Smooth muscle cell (in vitro differentiated cells): Measurements from ENCODE around the gene GRIN2A. TPM values are rescaled to one million over a fixed set of nuclear protein-coding genes. Genes with fewer than 3 reads are reported as not detected.

Experiments used
- DNase-seq: peaks from one replicate; lab custom pipeline; 2025; ENCODE audit not compliant: unreplicated experiment; lab: John Stamatoyannopoulos, UW
- H2AFZ ChIP-seq: fragments of 200-600 bp; sonication (generic); 2 replicates; pipeline ENCODE4 v1.6.0; 2016; ENCODE audit warnings: antibody characterized with exemption, low read depth, mild to moderate bottlenecking
- H3F3A ChIP-seq: fragments of 200-600 bp; sonication (generic); 2 replicates; pipeline ENCODE4 v1.6.0; 2017; ENCODE audit warnings: antibody characterized with exemption, low read depth
- H3K27ac ChIP-seq: fragments of 200-600 bp; sonication (generic); 2 replicates; pipeline ENCODE4 v1.5.1; 2016; ENCODE audit warnings: low read depth, mild to moderate bottlenecking
- H3K27me3 ChIP-seq: fragments of 200-600 bp; sonication (generic); 2 replicates; pipeline ENCODE4 v1.6.1; 2016; ENCODE audit warnings: low read depth, mild to moderate bottlenecking
- H3K36me3 ChIP-seq: fragments of 200-600 bp; sonication (generic); 2 replicates; pipeline ENCODE4 v1.5.1; 2016; ENCODE audit warnings: low read depth
- H3K4me1 ChIP-seq: fragments of 200-600 bp; sonication (generic); 2 replicates; pipeline ENCODE4 v1.5.1; 2016; ENCODE audit warnings: low read depth
- H3K4me2 ChIP-seq: fragments of 200-600 bp; sonication (generic); 2 replicates; pipeline ENCODE4 v1.6.0; 2016; ENCODE audit warnings: mild to moderate bottlenecking
- H3K4me3 ChIP-seq: fragments of 200-600 bp; sonication (generic); 2 replicates; pipeline ENCODE4 v1.5.1; 2016; ENCODE audit warnings: mild to moderate bottlenecking
- H3K79me2 ChIP-seq: fragments of 200-600 bp; sonication (generic); 2 replicates; pipeline ENCODE4 v1.6.0; 2016; ENCODE audit warnings: low read depth, mild to moderate bottlenecking
- H3K9ac ChIP-seq: fragments of 200-600 bp; sonication (generic); 2 replicates; pipeline ENCODE4 v1.6.0; 2016; ENCODE audit warnings: low read depth
- H3K9me3 ChIP-seq: fragments of 200-600 bp; sonication (generic); replicated peaks from 2 replicates; pipeline ENCODE4 v1.5.1; 2016; ENCODE audit warnings: low read depth
- H4K20me1 ChIP-seq: fragments of 200-600 bp; sonication (generic); 2 replicates; pipeline ENCODE4 v1.6.0; 2016; ENCODE audit warnings: low read depth
- CTCF ChIP-seq: fragments of 200-600 bp; sonication (generic); IDR thresholded peaks from 2 replicates; pipeline ENCODE4 v1.5.1; 2017; ENCODE audit warnings: borderline replicate concordance, mild to moderate bottlenecking, antibody characterized with exemption; ENCODE audit not compliant: insufficient read depth, poor library complexity, severe bottlenecking
- WGBS: methylation state at CpG from one replicate; pipeline ENCODE4 v1.1.7; 2016; ENCODE audit warnings: low lambda C conversion rate; 5-methylcytosine and 5-hydroxymethylcytosine counted together
- polyA plus RNA-seq: library from polyadenylated mRNA; unstranded; fragments of >200 nt; fragmentation: Nextera tagmentation; extraction: Ambion mirVana; gene quantifications from 2 replicates; pipeline ENCODE4 v1.2.1, GENCODE V29; 2016
- total RNA-seq: library from RNA; depleted of rRNA; stranded (reverse); fragments of >200 nt; gene quantifications from 2 replicates; pipeline ENCODE4 v1.2.3, GENCODE V29; 2014

The GRIN2A gene
- total and polyA plus RNA-seq, 2 experiments from 2014 or later, result 0.02 to 0.13 TPM

GRCh38 chr16:10113248-10113647 is 69.0 kb downstream of the GRIN2A start:
- Histone ChIP-seq H3K4me1 (no peaks in the 10 kb centered on the region), H2AFZ (no peak overlapping the region), H3K9me3 (no peaks in the 10 kb centered on the region), H3K27me3 (no peaks in the 10 kb centered on the region), H3K27ac (no peak overlapping the region), H3K9ac (no peak overlapping the region), H3K4me2 (no peak overlapping the region), H3F3A (no peaks in the 10 kb centered on the region), H4K20me1 (no peaks in the 10 kb centered on the region), H3K36me3 (no peaks in the 10 kb centered on the region), H3K4me3 (no peak overlapping the region), H3K79me2 (no peaks in the 10 kb centered on the region)
- DNase-seq, result no peak
- 93% methylated on average over 7 of the region's 7 CpGs for WGBS
- no peak for TF ChIP-seq CTCF

- Histone ChIP-seq H3K4me1 (no peaks in the 10 kb centered on the region), H3K4me2 (no peak overlapping the region), H3K27me3 (no peaks in the 10 kb centered on the region), H2AFZ (no peak overlapping the region), H3K79me2 (no peaks in the 10 kb centered on the region), H4K20me1 (no peaks in the 10 kb centered on the region), H3K36me3 (no peaks in the 10 kb centered on the region), H3K4me3 (no peak overlapping the region), H3F3A (no peaks in the 10 kb centered on the region), H3K9ac (no peak overlapping the region), H3K27ac (no peak overlapping the region), H3K9me3 (no peaks in the 10 kb centered on the region)
- WGBS, result 95% methylated on average over 5 of the region's 5 CpGs
- DNase-seq, result no peak
- TF ChIP-seq CTCF, result no peak
Observed at GRCh38 chr16:10112021-10112420, 70.2 kb downstream of the GRIN2A start.

GRCh38 chr16:10111156-10111761 is 71.0 kb downstream of the GRIN2A start:
- Histone ChIP-seq H3K79me2 (no peaks in the 10 kb centered on the region), H3K4me1 (no peaks in the 10 kb centered on the region), H3K36me3 (no peaks in the 10 kb centered on the region), H3K4me3 (no peak overlapping the region), H3K9me3 (no peaks in the 10 kb centered on the region), H3K9ac (no peak overlapping the region), H2AFZ (no peak overlapping the region), H3K27me3 (no peaks in the 10 kb centered on the region), H4K20me1 (no peaks in the 10 kb centered on the region), H3K4me2 (no peak overlapping the region), H3F3A (no peaks in the 10 kb centered on the region), H3K27ac (no peak overlapping the region)
- no peak for TF ChIP-seq CTCF
- DNase-seq, result no peak
- WGBS, result 89% methylated on average over 26 of the region's 26 CpGs

GRCh38 chr16:10110552-10110951 is 71.7 kb downstream of the GRIN2A start:
- WGBS, result 56% methylated on average over 4 of the region's 4 CpGs
- TF ChIP-seq CTCF, result no peak
- no peak overlapping the region for H3K4me2 ChIP-seq

More at GRCh38 chr16:10110552-10110951, 71.7 kb downstream of the GRIN2A start:
- Histone ChIP-seq H3K27me3 (no peaks in the 10 kb centered on the region), H3K27ac (no peak overlapping the region), H3K4me1 (no peaks in the 10 kb centered on the region), H2AFZ (no peak overlapping the region), H3K9me3 (no peaks in the 10 kb centered on the region), H3K36me3 (no peaks in the 10 kb centered on the region), H3K4me3 (no peak overlapping the region), H3F3A (no peaks in the 10 kb centered on the region), H4K20me1 (no peaks in the 10 kb centered on the region), H3K9ac (no peak overlapping the region), H3K79me2 (no peaks in the 10 kb centered on the region)
- DNase-seq, result no peak
